Tibial artery (tissue), 4 donors: ENCODE measurements around the gene ZFP30.
"Not testable (repeated sequence)": the region's sequence is repeated elsewhere in the genome, so short reads cannot be mapped to it uniquely, and the experiment has no call there.

Experiments used
- DNase-seq, 2 donors: peaks; one replicate each; pipeline ENCODE4 v3.0.0-alpha.2; 2019
- H3K27ac ChIP-seq, 2 donors: fragments of 200-600 bp; sonication (generic) in 1 of 2; 1 replicate in 1 of 2; 2 replicates in 1 of 2; pipeline ENCODE4 v1.5.1; 2018 to 2019; ENCODE audit warnings: mild to moderate bottlenecking in 1 of 2
- H3K27me3 ChIP-seq, 2 donors: fragments of 200-600 bp; sonication (generic) in 1 of 2; one replicate each; pipeline versions ENCODE4 v1.5.1 to v1.6.0; 2016 to 2019
- H3K36me3 ChIP-seq, 3 donors: fragments of 200-600 bp; sonication (generic) in 2 of 3; one replicate each; pipeline ENCODE4 v1.5.1; 2016 to 2019; ENCODE audit warnings: mild to moderate bottlenecking in 2 of 3
- H3K4me1 ChIP-seq, 4 donors: fragments of 200-600 bp; sonication (generic) in 2 of 4; 1 replicate in 3 of 4; 2 replicates in 1 of 4; pipeline ENCODE4 v1.5.1; 2016 to 2019
- H3K4me3 ChIP-seq, 2 donors: fragments of 200-600 bp; sonication (generic) in 1 of 2; 1 replicate in 1 of 2; 2 replicates in 1 of 2; pipeline ENCODE4 v1.5.1; 2018 to 2019; ENCODE audit warnings: mild to moderate bottlenecking in 2 of 2
- H3K9me3 ChIP-seq, 3 donors: fragments of 200-600 bp; sonication (generic) in 1 of 3; one replicate each; pipeline ENCODE4 v1.5.1; 2016 to 2019
- intact Hi-C: fragments of 100-400 bp; cut with DNase I; formaldehyde crosslinking; loops from one replicate; pipeline ENCODE4 v1.15.0; 2023; ENCODE audit warnings: low total_unique reads
- TF ChIP-seq, protein P1 (sequence below), 2 experiments: fragments of 200-600 bp in 1 of 2; fragments of 450-650 bp in 1 of 2; IDR thresholded peaks; one replicate each; pipeline ENCODE4 v1.5.1; 2017 to 2019; ENCODE audit warnings: antibody characterized with exemption in 2 of 2, mild to moderate bottlenecking in 1 of 2, moderate library complexity in 1 of 2

The ZFP30 gene

DNA sequence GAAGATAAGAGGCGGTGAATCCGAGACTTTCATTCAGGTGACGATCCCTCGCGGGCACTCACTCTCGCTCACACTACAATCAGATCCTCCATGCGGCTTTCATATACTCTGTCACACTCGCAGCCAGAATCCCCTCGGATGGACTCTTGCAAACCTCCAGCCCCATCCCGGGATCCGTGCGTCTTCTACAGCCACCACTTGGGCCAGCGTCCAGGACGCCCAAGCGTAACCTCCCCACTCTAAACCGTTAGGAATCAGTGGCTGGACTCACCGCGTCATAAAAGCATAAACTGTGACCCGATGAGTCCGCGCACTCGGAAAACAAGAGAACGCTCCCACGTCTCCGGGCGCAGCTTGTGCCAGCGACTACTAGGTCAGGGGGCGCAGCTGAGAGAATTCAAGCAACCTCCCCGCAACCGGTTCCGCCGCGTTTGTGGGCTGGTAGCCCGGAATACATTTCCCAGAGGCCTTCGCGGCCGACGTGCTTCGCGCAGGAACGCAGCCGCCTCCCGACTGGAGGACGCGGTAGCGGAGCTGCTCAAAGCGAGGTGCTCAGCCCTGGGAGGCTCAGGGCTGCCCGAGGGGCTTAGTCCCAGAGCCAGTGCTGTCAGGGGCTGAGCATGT lies 36.7 kb upstream of the ZFP30 start:
- no peaks in the 10 kb centered on the region for H3K27me3 ChIP-seq
- intact Hi-C loops = no loop called here
- DNase-seq = peak; percentile 78 to 86

DNA sequence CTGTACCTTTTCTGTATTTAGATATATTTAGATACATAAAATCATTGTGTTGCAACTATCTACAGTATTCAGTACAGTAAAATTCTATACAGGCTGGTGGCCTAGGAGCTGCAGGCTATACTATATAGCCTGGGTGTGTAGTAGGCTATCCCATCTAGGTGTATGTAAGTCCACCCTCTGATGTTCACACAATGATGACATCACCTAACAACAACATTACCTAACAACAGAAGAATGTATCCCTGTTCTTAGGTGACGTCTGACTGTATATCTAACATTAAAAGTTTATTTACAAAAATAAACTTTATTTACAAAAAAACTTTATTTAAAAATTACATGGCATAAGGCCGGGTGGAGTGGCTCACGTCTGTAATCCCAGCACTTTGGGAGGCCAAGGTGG lies 28.3 kb upstream of the ZFP30 start:
- Histone ChIP-seq H3K27ac (no peak overlapping the region), H3K4me1 (no peaks in the 10 kb centered on the region), H3K9me3 (peaks cover 0 to 58% (median 17%) of the 10 kb centered on the region in 3 donors), H3K27me3 (no peaks in the 10 kb centered on the region), H3K36me3 (peaks cover 32 to 88% (median 62%) of the 10 kb centered on the region in 3 donors), H3K4me3 (no peak overlapping the region)
- no peak for DNase-seq
- intact Hi-C loops = no loop called here
- TF ChIP-seq, protein P1, sequence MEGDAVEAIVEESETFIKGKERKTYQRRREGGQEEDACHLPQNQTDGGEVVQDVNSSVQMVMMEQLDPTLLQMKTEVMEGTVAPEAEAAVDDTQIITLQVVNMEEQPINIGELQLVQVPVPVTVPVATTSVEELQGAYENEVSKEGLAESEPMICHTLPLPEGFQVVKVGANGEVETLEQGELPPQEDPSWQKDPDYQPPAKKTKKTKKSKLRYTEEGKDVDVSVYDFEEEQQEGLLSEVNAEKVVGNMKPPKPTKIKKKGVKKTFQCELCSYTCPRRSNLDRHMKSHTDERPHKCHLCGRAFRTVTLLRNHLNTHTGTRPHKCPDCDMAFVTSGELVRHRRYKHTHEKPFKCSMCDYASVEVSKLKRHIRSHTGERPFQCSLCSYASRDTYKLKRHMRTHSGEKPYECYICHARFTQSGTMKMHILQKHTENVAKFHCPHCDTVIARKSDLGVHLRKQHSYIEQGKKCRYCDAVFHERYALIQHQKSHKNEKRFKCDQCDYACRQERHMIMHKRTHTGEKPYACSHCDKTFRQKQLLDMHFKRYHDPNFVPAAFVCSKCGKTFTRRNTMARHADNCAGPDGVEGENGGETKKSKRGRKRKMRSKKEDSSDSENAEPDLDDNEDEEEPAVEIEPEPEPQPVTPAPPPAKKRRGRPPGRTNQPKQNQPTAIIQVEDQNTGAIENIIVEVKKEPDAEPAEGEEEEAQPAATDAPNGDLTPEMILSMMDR (IDR thresholded peaks at IDR 0.05) = no peak

More for the DNA sequence above, 36.7 kb upstream of the ZFP30 start:
- Histone ChIP-seq H3K4me3 (peak overlapping the region; percentile 67 to 69), H3K4me1 (peaks cover 0 to 7% (median 0%) of the 10 kb centered on the region in 4 donors), H3K9me3 (peaks cover 0 to 7% (median 2%) of the 10 kb centered on the region in 3 donors), H3K36me3 (peaks cover 8 to 18% (median 10%) of the 10 kb centered on the region in 3 donors), H3K27ac (peak overlapping the region; percentile 82 to 89)
- TF ChIP-seq, protein P1 (IDR thresholded peaks at IDR 0.05) = no peak

DNA sequence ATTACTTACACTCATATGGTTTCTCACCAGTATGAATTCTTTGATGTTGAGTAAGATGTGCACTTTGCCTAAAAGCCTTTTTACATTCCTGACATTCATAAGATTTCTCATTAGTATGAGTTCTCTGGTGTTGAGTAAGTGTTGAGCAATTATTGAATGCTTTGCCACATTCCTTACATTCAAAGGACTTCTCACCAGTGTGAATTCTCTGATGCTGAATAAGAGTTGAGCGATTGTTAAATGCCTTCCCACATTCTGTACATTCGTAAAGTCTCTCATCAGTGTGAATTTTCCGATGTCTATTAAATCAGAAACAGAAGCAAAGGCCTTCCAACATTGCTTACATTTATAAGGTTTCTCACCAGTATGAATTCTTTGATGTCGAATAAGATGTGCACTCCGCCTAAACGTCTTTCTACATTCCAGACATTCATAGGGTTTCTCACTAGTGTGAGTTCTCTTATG lies 14.2 kb upstream of the ZFP30 start:
- Histone ChIP-seq H3K9me3 (peaks cover 0 to 98% (median 88%) of the 10 kb centered on the region in 3 donors), H3K27ac (no peak overlapping the region), H3K27me3 (no peaks in the 10 kb centered on the region), H3K36me3 (peaks cover 0 to 68% (median 52%) of the 10 kb centered on the region in 3 donors), H3K4me3 (no peak overlapping the region), H3K4me1 (no peaks in the 10 kb centered on the region)
- intact Hi-C loops = no loop called here
- DNase-seq = no peak
- TF ChIP-seq, protein P1 (IDR thresholded peaks at IDR 0.05) = no peak

DNA sequence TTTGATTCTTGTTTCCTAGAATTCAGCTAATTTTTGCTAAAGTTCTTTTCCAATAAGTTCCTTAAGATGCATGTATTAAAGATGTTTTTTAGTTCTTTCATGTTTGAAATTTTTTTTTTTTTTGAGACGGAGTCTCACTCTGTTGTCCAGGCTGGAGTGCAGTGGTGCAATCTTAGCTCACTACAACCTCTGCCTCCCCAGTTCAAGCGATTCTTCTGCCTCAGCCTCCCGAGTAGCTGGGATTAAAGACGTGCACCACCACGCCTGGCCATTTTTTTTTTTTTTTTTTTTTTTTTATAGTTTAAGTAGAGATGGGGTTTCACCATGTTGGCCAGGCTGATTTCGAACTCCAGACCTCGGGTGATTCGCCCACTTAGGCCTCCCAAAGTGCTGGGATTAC lies 1.9 kb upstream of the ZFP30 start:
- H3K27me3 ChIP-seq, H3K27ac ChIP-seq, DNase-seq, intact Hi-C loops, H3K4me3 ChIP-seq, H3K36me3 ChIP-seq: not testable (repeated sequence)
- Histone ChIP-seq H3K9me3 (peaks cover 0 to 14% (median 3%) of the 10 kb centered on the region in 3 donors), H3K4me1 (peaks cover 0 to 25% (median 16%) of the 10 kb centered on the region in 4 donors)

DNA sequence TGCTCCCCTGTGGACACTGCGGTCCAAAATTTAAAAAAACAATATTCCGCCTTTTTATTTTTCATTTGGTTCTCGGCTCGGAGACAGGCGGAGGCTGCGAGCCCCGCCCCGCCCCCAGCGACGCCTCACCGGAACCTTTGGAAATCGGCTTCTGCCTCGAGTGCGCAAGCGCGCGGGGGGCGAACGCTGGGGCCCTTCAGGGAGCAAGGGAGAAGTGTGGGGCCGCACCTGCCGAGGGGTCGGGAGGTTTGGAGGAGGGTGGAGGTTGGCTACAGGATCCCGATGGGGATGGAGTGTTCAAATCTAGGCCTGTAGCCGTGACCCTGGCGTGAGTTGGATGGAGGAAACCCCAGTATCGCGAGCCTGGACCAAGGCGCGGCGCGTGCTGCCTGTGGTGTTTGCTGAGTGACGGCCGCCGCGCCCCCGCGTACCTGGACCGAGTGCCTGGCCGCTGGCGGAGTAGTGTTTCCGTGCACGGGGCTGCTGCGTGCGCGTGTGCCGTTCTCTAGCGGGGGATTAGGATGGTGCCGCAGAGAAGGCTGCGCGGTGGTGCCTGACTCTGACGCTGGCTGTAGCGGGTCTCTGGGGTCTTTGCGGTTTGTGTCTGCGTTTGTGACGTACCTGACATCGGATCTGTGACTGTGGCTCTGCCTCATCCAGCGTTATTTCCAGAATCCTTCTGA lies 565 bp upstream of the ZFP30 start:
- DNase-seq = peak; percentile 74 to 91
- intact Hi-C loops = loop anchor here (2.0 kb wide), 1 partner anchor 59 kb away; no protein-coding TSS in a partner anchor
- Histone ChIP-seq H3K4me1 (peaks cover 0 to 25% (median 16%) of the 10 kb centered on the region in 4 donors), H3K4me3 (peak overlapping the region; percentile 67 to 77), H3K36me3 (peaks cover 0 to 5% (median 0%) of the 10 kb centered on the region in 3 donors), H3K27me3 (no peaks in the 10 kb centered on the region), H3K9me3 (peaks cover 0 to 8% (median 0%) of the 10 kb centered on the region in 3 donors), H3K27ac (peak overlapping the region; percentile 87 to 91)
- TF ChIP-seq, protein P1 (IDR thresholded peaks at IDR 0.05) = no peak
